GM19468 (cell line): ENCODE measurements around the gene OR13A1.
"Not testable (repeated sequence)": the region's sequence is repeated elsewhere in the genome, so short reads cannot be mapped to it uniquely, and the experiment has no call there.

Experiments used
- ATAC-seq: cut with Tn5 transposase; IDR thresholded peaks from one replicate; pipeline ENCODE4 v1.9.1; 2021; ENCODE audit warnings: mild to moderate bottlenecking, moderate library complexity, moderate number of reproducible peaks; ENCODE audit not compliant: unreplicated experiment; ENCODE audit errors: extremely low read depth

The OR13A1 gene

DNA sequence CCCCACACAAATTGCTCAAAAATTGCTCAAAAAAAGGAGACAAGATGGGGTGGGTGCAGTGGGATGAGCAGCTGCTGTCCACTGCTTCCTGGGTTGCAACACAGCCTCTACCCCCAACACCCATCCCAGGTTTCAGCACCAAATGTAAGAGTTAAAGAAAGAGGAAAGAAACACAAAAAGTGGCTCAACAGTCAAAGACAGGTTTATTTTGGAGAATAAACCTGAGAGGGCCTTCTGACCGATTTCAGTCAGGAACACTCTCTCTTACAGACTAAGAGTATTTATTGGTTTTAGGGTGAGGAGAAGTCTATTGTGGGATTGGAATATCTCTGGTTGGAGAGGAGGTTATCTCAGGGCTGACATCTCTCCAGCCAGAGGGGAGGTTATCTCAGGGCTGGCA is 28.4 kb downstream of the OR13A1 start:
- ATAC-seq = no peak

DNA sequence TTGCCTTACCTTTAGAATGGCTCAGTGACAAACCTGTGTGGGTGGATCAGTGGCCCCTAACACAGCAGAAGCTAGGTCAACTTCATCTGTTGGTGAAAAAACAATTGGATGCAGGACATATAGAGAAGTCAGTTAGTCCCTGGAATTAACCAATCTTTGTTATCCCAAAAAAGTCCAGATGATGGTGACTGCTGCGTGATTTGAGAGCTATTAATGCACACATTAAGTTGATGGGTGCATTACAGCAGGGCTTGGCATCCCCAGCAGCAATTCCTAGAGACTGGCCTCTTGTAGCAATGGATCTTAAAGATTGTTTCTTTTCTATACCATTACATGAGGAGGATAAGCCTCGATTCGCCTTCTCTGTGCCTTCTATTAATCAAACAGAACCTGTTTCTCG is 33.3 kb downstream of the OR13A1 start:
- no peak for ATAC-seq

DNA sequence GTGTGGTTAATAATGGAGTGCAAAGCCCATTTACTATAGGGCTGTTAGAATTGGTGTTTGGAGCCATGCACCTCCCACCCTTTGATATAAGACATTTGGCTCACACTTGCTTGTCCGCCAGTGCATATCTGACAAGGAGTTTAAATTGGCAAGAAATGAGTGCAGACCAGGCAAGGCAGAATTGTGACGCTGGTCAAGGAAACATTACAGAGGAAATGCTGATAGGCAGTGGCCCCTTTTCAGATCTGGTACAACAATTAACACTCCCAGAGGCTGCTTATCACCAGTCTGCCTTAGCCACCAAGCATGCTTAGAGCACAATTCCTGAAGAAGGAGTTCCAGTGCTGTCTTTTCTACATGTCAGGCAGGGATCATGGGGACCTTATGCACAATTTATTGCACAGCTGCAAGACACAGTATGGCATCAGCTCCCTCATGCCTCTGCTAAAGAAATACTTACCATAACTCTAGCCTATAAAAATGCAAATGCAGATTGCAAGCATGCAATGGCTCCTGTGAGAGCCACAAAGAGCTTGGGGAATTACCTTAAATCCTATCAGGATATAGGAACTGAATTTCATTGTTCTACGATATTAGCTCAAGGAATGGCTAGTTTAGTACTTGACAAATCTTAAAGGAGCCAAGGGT is 35.2 kb downstream of the OR13A1 start:
- ATAC-seq = no peak

DNA sequence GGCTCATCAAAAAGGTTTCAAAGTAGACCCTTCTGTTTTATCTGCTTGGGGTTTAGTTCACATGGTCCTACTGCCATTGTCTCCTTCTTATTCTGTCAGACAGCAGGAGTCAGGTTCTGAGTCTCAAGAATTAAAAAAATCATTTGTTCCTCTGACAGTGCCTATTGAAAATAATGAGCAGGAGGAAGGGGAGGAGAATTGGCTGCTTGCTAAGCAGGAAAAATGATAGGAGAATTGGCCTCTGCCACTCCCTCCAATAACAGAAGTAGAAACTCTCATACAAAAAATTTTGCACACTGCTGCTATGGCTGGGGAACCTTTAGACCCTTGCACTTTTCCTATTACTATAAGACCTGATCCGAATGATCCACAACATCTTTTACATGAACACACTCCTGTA is 35.7 kb downstream of the OR13A1 start:
- ATAC-seq = no peak

DNA sequence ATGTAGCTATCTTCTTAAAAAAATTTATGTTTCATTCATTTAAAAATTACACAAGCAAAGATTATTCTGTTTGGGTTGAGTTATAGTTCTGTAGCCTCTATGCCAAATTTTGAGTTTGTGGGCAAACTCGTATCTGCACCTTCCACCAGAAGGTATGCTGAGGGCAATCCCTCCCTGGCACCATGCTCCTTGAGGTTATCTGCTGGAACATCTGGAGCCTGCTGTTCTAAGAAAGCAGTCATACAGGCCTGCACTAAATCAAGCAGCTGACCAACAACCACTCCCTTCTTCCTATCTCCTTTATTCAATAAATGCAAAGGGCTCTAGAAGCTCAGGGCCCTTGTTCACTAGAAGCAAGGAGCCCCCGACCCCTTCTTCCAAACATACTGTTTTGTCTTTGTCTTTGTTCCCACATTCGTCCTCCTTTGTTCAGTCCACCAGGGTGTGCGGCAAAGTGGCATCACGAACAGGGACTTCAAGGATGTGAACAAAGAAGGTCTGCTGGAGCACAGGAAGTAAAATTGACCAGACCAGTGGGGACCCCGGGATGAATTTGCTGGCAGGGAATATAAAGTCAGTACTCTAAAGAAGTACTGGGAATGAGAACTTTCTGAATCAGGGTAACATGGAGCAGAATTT is 36.4 kb downstream of the OR13A1 start:
- no peak for ATAC-seq

DNA sequence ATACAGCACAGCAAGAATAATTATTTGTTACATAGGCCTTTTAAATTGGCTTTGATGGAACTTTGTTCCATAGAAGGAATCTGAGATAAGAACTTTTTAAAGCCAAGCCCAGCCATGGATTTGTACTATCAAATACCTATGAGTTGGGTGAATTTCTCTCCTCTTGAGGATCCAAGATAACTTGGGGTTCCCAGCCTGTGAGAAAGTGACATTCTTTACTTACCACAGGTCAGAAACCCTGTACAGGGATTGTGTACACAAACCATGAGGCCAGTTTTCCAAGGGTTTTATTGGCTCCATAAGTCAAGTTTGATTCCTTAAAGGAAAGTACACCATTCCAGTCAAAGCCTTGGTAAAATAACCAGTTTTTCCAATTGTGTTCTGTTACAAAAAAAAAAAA is 39.3 kb downstream of the OR13A1 start:
- ATAC-seq = not testable (repeated sequence)

DNA sequence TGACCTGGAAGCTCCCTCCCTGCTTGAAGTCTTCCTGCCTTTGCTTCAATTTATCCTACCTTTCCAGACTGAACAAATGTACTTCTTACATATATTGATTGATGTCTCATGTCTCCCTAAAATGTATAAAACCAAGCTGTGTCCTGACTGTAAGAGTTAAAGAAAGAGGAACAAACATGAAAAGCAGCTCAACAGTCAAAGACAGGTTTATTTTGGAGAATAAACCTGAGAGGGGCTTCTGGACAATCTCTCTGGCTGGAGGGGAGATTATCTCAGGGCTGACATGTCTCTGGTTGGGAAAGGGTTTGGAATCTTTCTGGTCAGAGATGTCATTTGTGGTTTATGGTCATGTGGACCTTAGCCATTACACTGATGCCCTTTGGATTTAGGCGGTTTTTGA is 41.0 kb downstream of the OR13A1 start:
- ATAC-seq = no peak

DNA sequence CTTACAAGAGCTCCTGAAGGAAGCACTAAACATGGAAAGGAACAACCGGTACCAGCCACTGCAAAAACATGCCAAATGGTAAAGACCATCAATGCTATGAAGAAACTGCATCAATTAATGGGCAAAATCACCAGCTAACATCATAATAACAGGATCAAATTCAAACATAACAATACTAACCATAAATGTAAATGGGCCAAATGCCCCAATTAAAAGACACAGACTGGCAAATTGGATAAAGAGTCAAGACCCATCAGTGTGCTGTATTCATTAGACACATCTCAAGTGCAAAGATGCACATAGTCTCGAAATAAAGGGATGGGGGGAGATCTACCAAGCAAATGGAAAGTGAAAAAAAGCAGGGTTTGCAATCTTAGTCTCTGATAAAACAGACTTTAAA is 47.6 kb downstream of the OR13A1 start:
- not testable (repeated sequence) for ATAC-seq

DNA sequence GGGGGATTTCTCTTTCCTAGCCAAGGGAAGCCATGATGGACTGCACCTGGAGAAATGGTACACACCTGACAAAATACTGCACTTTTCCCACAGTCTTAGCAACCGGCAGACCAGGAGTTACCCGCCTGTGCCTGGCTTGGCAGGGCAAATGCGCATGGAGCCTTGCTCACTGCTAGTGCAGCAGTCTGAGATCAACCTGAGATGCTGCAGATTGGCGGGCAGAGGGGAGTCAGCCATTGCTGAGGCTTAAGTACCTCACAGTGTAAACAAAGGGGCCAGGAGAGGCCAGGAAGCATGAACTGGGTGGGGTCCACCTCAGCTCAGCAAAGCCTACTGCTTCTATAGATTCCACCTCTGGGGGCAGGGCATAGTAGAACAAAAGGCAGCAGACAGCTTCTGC is 49.4 kb downstream of the OR13A1 start:
- ATAC-seq = no peak

DNA sequence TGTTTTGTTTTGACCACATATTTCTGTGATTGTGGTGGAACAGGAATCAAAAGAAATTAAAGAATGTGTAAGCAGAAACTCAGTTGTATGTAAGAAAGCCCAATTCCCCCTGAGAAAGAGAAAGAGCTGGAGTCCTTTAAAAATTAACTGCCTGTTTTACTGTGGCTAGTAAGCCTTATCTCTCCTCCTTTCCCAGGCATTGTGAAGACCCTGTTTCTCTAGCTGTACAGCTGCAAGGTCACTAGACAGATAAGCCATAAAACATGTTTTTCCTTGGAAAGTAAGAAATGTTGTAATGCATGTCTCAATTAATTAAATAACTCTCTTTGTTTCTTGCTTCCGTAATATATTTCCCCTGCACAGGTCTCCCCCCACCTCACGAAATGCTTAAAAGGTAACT is 53.5 kb downstream of the OR13A1 start:
- ATAC-seq = no peak

DNA sequence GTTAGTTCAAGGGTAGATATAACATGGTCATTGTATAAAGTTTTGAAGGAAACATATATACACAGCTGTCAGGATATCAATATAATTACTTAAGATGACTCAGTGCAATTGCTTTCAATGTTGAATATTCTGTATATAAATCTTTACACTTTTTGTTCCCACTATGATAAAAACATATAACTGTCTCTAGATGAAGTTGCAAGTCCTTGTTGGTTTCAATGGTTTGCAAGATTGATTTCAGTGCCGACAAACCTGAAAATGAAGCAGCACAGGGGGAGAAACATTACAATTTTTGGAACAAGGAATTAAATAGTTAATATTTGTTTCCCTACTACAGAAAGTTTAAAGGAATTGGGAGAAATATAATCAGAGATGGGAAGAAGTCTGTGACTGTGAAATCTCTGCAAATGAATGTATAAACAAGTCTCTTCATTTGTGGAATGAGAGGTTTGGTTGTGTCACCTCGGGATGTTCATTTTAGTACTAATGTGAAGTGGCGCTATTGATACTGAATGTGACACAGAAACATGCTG is 54.1 kb downstream of the OR13A1 start:
- ATAC-seq = no peak

DNA sequence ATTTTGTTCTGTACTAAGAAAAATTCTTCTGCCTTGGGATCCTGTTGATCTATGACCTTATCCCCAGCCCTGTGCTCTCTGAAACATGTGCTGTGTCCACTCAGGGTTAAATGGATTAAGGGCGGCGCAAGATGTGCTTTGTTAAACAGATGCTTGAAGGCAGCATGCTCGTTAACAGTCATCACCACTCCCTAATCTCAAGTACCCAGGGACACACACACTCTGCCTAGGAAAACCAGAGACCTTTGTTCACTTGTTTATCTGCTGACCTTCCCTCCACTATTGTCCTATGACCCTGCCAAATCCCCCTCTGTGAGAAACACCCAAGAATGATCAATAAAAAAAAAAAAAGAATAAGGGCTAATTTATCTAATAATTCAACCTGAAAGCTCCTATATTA is 54.8 kb downstream of the OR13A1 start:
- not testable (repeated sequence) for ATAC-seq

DNA sequence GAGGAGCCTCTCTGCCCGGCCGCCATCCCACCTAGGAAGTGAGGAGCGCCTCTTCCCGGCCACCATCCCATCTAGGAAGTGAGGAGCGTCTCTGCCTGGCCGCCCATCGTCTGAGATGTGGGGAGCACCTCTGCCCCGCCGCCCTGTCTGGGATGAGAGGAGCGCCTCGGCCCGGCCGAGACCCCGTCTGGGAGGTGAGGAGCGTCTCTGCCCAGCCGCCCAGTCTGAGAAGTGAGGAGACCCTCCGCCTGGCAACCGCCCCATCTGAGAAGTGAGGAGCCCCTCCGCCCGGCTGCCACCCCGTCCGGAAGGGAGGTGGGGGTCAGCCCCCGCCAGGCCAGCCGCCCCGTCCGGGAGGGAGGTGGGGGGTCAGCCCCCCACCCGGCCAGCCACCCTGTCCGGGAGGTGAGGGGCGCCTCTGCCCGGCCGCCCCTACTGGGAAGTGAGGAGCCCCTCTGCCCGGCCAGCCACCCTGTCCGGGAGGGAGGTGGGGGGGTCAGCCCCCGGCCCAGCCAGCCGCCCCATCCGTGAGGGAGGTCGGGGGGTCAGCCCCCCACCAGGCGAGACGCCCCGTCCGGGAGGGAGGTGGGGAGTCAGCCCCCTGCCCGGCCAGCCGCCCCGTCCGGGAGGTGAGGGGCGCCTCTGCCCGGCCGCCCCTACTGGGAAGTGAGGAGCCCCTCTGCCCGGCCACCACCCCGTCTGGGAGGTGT is 55.5 kb downstream of the OR13A1 start:
- ATAC-seq = not testable (repeated sequence)

DNA sequence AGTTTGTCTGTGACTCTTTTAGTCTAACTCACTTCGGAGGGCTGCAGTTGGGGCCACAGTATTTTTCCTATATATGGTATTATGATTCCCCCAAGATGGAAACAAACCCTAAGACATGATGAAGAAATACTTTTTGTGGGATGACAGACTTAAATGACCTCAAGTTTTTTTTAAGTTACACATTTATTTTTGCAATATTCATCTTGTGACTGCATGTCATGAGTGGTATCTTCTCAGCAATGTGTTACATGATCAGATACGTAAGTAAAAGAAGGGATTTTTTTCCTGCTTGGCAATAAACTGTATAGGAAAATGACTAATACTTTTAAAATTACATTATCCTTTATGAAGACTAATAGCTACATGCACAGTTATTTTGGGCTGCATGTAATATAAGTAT is 57.8 kb downstream of the OR13A1 start:
- ATAC-seq = no peak

DNA sequence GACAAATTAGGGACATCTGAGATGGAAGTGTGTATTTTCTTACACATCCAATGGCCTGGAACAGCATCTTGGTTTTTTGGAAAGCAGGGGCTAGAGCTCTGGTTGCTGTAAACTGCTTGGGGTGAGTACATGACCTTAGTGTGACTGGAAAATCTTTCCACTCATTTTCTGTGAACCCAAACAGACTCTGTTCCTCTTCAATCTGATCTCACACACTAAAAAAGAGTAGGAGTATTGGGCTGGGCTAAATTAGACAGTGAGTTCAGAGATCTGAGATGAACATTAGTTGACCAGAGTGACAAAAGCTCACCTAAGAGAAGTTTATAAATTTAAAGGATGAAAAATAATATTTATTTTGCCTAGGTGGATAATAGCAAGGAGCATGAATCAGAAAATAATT is 59.2 kb downstream of the OR13A1 start:
- no peak for ATAC-seq

DNA sequence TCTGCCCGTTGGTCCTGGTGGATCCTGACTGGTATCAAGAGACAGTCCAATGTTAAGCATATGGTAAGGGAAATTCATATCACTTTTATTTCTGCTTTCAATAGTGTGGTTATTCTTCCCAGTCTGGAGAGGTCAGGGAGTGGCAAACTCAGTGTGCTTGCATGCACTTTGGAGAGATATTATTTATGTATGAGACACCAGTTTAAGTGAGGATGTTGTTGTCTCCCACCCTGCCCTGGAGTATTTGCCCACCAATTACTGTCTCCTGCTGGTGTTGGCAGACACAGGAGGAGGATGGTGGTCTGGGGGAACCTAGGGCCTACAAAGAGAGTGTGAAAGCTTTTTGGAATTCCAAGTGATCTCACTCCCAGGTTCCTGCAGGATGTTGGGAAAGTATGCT is 59.7 kb downstream of the OR13A1 start:
- ATAC-seq = no peak

DNA sequence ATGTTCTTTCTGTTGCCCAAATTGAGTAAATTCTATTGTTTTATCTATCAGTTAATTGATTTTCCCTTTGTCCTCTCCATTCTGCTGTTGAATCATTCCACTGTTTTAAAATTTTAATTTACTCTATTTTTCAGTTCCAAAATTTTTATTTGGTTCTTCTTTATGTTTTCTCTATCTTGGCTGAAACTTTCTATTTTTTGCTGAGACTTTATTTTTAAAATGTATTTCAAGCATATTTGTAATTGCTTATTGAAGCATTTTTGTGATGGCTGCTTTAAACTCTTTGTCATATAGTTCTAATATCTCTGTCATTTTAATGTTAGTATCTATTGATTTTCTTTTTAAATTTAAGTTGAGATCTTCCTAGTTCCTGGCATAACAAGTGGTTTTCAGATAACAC is 60.5 kb downstream of the OR13A1 start:
- no peak for ATAC-seq

DNA sequence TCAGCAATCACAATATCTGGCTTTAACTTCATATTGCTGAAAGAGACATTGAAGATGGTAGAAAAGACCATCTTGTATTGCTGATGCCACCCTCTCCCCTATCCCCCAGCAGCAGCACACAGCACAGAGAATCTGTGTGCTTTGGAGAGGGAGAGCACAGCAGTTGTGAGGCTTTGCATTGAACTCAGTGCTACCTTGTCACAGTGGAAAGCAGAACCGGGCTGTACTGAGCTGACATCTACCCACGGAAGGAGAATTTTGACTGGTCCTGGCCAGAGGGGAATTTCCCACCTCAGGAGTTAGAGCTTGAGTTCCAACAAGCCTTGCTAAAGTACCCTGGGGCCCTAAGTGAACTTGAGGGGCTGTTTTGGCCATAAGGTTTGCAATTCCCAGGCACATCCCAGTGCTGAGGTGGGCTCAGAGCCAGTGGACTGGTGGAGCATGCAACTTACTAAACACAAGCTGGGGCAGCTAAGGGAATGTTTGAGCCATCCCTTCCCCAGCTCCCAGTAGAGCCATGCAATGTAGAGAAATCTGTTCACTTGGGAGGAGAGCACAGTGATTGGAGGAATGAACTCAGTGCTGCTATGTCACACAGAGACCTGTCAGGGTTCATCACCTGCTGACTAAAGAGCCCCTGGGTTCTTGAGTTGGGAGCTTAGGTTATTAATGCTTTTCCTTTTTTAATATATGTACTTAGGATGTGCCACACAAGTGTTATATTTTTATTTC is 62.1 kb downstream of the OR13A1 start:
- ATAC-seq = no peak
